CD14-positive monocyte (primary cell): ENCODE results near the gene GBA3. TPM values are rescaled to one million over a fixed set of nuclear protein-coding genes. Genes with fewer than 3 reads are reported as not detected.

Experiments used
- DNase-seq, 3 donors: peaks; one replicate each; pipeline ENCODE4 v3.0.0-alpha.2; 2011 to 2022
- H2AFZ ChIP-seq: 2 replicates; pipeline ENCODE4 v1.6.0; 2012; ENCODE audit warnings: mild to moderate bottlenecking, low read depth, low read length, inconsistent platforms; ENCODE audit not compliant: insufficient read depth, poor library complexity, severe bottlenecking
- H3K27ac ChIP-seq, 2 donors: 1 replicate in 1 of 2; 2 replicates in 1 of 2; pipeline ENCODE4 v1.5.1; 2012 to 2013; ENCODE audit warnings: low read length in 2 of 2, control low read depth in 1 of 2, inconsistent platforms in 1 of 2, low read depth in 1 of 2, mild to moderate bottlenecking in 1 of 2
- H3K27me3 ChIP-seq, 2 donors: one replicate each; pipeline versions ENCODE4 v1.6.0 to v1.6.1; 2011 to 2013; ENCODE audit warnings: low read length in 2 of 2; ENCODE audit not compliant: control insufficient read depth in 2 of 2, insufficient read depth in 2 of 2
- H3K36me3 ChIP-seq, 2 donors: replicated peaks in 1 of 2; 1 replicate in 1 of 2; 2 replicates in 1 of 2; pipeline versions ENCODE4 v1.5.1 to v1.6.1; 2012 to 2013; ENCODE audit warnings: low read length in 2 of 2, control low read depth in 1 of 2, inconsistent platforms in 1 of 2, mild to moderate bottlenecking in 1 of 2; ENCODE audit not compliant: insufficient read depth in 2 of 2, control insufficient read depth in 1 of 2
- H3K4me1 ChIP-seq, 2 donors: 1 replicate in 1 of 2; 2 replicates in 1 of 2; pipeline versions ENCODE4 v1.5.1 to v1.6.1; 2012 to 2013; ENCODE audit warnings: low read length in 2 of 2, control low read depth in 1 of 2, inconsistent platforms in 1 of 2, mild to moderate bottlenecking in 1 of 2, moderate library complexity in 1 of 2; ENCODE audit not compliant: insufficient read depth in 2 of 2, control insufficient read depth in 1 of 2
- H3K4me2 ChIP-seq: replicated peaks from 2 replicates; pipeline ENCODE3; 2012; ENCODE audit warnings: low read length, moderate library complexity, mild to moderate bottlenecking; ENCODE audit not compliant: poor library complexity, severe bottlenecking; ENCODE audit errors: extremely low read depth
- H3K4me3 ChIP-seq, 3 experiments: fragments of 200-600 bp in 1 of 3; sonication (generic) in 1 of 3; replicated peaks in 1 of 3; 1 replicate in 2 of 3; 2 replicates in 1 of 3; pipeline ENCODE4 v1.5.1; 2011 to 2013; ENCODE audit warnings: low read length in 3 of 3, mild to moderate bottlenecking in 3 of 3, control low read depth in 2 of 3, low read depth in 2 of 3, inconsistent platforms in 1 of 3, moderate library complexity in 1 of 3
- H3K79me2 ChIP-seq: 2 replicates; pipeline ENCODE4 v1.6.0; 2012; ENCODE audit warnings: mild to moderate bottlenecking, control low read depth, inconsistent platforms, low read length, moderate library complexity; ENCODE audit not compliant: insufficient read depth
- H3K9ac ChIP-seq: 2 replicates; pipeline ENCODE4 v1.6.0; 2017; ENCODE audit warnings: low read length, mild to moderate bottlenecking; ENCODE audit not compliant: insufficient read depth, poor library complexity, severe bottlenecking
- H3K9me3 ChIP-seq, 2 donors: replicated peaks in 1 of 2; 1 replicate in 1 of 2; 2 replicates in 1 of 2; pipeline versions ENCODE4 v1.5.1 to v1.6.1; 2012 to 2013; ENCODE audit warnings: low read length in 2 of 2, control low read depth in 1 of 2; ENCODE audit not compliant: control insufficient read depth in 1 of 2, insufficient read depth in 1 of 2
- H4K20me1 ChIP-seq: 2 replicates; pipeline ENCODE4 v1.6.0; 2012; ENCODE audit warnings: mild to moderate bottlenecking, low read length, control low read depth, moderate library complexity; ENCODE audit not compliant: insufficient read depth
- H3K27ac Mint-ChIP-seq, 7 donors: one replicate each; pipeline ENCODE4 v1.8.0; 2020; ENCODE audit warnings: mild to moderate bottlenecking in 7 of 7, mixed read lengths in 7 of 7, moderate library complexity in 6 of 7, inconsistent platforms in 2 of 7
- H3K27me3 Mint-ChIP-seq, 3 donors: one replicate each; pipeline ENCODE4 v1.8.0; 2021 to 2022; ENCODE audit warnings: low read depth in 3 of 3, mild to moderate bottlenecking in 3 of 3, mixed read lengths in 3 of 3, moderate library complexity in 3 of 3, inconsistent platforms in 1 of 3
- H3K36me3 Mint-ChIP-seq, 2 donors: one replicate each; pipeline ENCODE4 v1.8.0; 2020; ENCODE audit warnings: mixed read lengths in 2 of 2, inconsistent platforms in 1 of 2, mild to moderate bottlenecking in 1 of 2
- H3K4me1 Mint-ChIP-seq: one replicate; pipeline ENCODE4 v1.8.0; 2020; ENCODE audit warnings: mild to moderate bottlenecking, mixed read lengths
- H3K4me3 Mint-ChIP-seq, 2 donors: one replicate each; pipeline ENCODE4 v1.8.0; 2020; ENCODE audit warnings: mild to moderate bottlenecking in 2 of 2, mixed read lengths in 2 of 2, moderate library complexity in 1 of 2
- H3K9me3 Mint-ChIP-seq, 7 donors: one replicate each; pipeline ENCODE4 v1.8.0; 2020 to 2022; ENCODE audit warnings: mixed read lengths in 7 of 7, mild to moderate bottlenecking in 6 of 7, moderate library complexity in 6 of 7, inconsistent platforms in 2 of 7
- CTCF ChIP-seq: fragments of 200-600 bp; IDR thresholded peaks from one replicate; pipeline ENCODE4 v1.8.0; 2022; ENCODE audit warnings: antibody characterized with exemption, mild to moderate bottlenecking
- WGBS: methylation state at CpG from one replicate; pipeline ENCODE4 v1.1.5; 2013; ENCODE audit warnings: missing lambda C conversion rate; ENCODE audit not compliant: insufficient coverage; 5-methylcytosine and 5-hydroxymethylcytosine counted together
- intact Hi-C, 2 donors: fragments of 100-400 bp; cut with micrococcal nuclease; formaldehyde crosslinking; loops; one replicate each; pipeline versions ENCODE4 v1.15.0 to v1.15.1; 2023
- polyA plus RNA-seq, 3 donors: library from polyadenylated mRNA; depleted of rRNA in 1 of 3; unstranded in 2 of 3; stranded (reverse) in 1 of 3; fragments of 300-500 nt in 2 of 3; fragments of >200 nt in 1 of 3; fragmentation: Illumina TruSeq in 2 of 3; gene quantifications; 1 replicate in 2 of 3; 2 replicates in 1 of 3; pipeline ENCODE4 v1.2.3, GENCODE V29; 2012 to 2021

The GBA3 gene
- polyA plus RNA-seq, 3 donors: not detected

GRCh38 chr4:22703912-22704311 lies 11.2 kb downstream of the GBA3 start:
- intact Hi-C loops: no loop called here
- Mint-ChIP-seq H3K27me3 (peaks cover 0 to 1% (median 0%) of the 10 kb centered on the region in 3 donors), H3K4me1 (no peaks in the 10 kb centered on the region), H3K27ac (no peak overlapping the region), H3K4me3 (no peak overlapping the region), H3K36me3 (no peaks in the 10 kb centered on the region), H3K9me3 (peaks cover 0 to 6% (median 2%) of the 10 kb centered on the region in 7 donors)
- no peaks in the 10 kb centered on the region for H4K20me1 ChIP-seq
- no peak overlapping the region for H3K9ac ChIP-seq
- no peaks in the 10 kb centered on the region for H3K79me2 ChIP-seq
- DNase-seq: no peak
- H3K4me2 ChIP-seq: no peak overlapping the region
- H3K27me3 ChIP-seq: no peaks in the 10 kb centered on the region
- H3K4me3 ChIP-seq: no peak overlapping the region
- H3K4me1 ChIP-seq: no peaks in the 10 kb centered on the region
- WGBS: 100% methylated on average over 1 of the region's 6 CpGs
- no peak overlapping the region for H2AFZ ChIP-seq
- TF ChIP-seq CTCF: no peak
- no peaks in the 10 kb centered on the region for H3K9me3 ChIP-seq
- no peak overlapping the region for H3K27ac ChIP-seq
- H3K36me3 ChIP-seq: no peaks in the 10 kb centered on the region

DNA sequence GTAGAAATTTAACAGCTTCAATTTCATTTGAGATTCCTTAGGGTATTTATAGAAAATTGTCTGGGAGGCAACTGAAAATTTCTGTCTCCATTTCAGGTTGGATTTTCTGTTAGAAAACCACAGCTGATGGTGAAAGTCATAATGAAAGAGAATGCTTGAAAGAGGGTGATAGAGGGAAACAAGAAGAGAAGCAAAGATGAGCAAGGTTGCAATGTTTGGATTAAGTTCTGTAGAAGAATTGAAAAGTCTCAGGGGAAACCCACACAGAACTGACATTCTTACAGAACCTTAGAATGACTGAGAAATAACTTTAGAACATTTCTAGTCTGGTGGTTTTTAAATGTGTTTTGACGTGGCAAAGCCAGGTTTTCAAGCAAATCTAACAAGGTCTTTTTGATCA lies 14.7 kb downstream of the GBA3 start:
- H3K27me3 Mint-ChIP-seq: peaks cover 0 to 1% (median 0%) of the 10 kb centered on the region in 3 donors
- no peak overlapping the region for H3K4me3 Mint-ChIP-seq
- H3K9me3 Mint-ChIP-seq: no peaks in the 10 kb centered on the region
- no peaks in the 10 kb centered on the region for H3K4me1 Mint-ChIP-seq
- no peak for TF ChIP-seq CTCF
- no peak overlapping the region for H3K27ac Mint-ChIP-seq
- H3K4me1 ChIP-seq: no peaks in the 10 kb centered on the region
- DNase-seq: no peak
- WGBS: no CpG with 5 or more reads among the region's 1 CpG
- H3K27ac ChIP-seq: no peak overlapping the region
- no peak overlapping the region for H3K4me3 ChIP-seq
- no peaks in the 10 kb centered on the region for H3K36me3 Mint-ChIP-seq
- no peaks in the 10 kb centered on the region for H3K27me3 ChIP-seq
- H4K20me1 ChIP-seq: no peaks in the 10 kb centered on the region
- no peaks in the 10 kb centered on the region for H3K79me2 ChIP-seq
- H3K36me3 ChIP-seq: no peaks in the 10 kb centered on the region
- H3K9me3 ChIP-seq: no peaks in the 10 kb centered on the region
- no peak overlapping the region for H2AFZ ChIP-seq
- no peak overlapping the region for H3K9ac ChIP-seq
- H3K4me2 ChIP-seq: no peak overlapping the region
- intact Hi-C loops: no loop called here
